ENCODE data around the gene MACO1. TPM values are rescaled to one million over a fixed set of nuclear protein-coding genes. Genes with fewer than 3 reads are reported as not detected.

Gene MACO1
- total RNA-seq, 1 experiment from 2014 or later = 9.6 TPM

DNA sequence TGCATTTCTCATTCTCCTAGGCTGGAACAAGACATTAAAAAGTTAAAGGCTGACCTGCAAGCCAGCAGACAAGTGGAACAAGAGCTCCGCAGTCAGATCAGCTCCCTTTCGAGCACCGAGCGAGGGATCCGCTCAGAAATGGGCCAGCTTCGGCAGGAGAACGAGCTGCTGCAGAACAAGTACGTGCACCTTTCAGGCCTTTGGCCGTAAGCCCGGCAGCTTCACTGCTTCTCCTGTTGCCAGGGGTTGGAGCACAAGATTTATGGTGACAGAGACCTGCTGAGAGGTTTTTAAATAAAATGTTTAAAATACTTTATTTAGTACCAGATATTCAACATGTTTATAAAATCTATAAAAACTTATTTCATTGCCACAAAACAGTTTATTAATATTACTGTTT, 53.4 kb downstream of the MACO1 start:
- Histone ChIP-seq H3K27ac (no peak overlapping the region), H3K9me2 (ENCODE audit: insufficient read depth) (no peaks in the 10 kb centered on the region), H4K20me1 (ENCODE audit: insufficient read depth) (no peaks in the 10 kb centered on the region), H3F3A (ENCODE audit: insufficient read depth, low read depth) (no peaks in the 10 kb centered on the region), H3K4me1 (replicated peaks; ENCODE audit: insufficient read depth) (peaks cover 3% of the 10 kb centered on the region), H3K9me3 (ENCODE audit: insufficient read depth, low read depth) (no peaks in the 10 kb centered on the region), H3K27me3 (ENCODE audit: insufficient read depth, low read depth) (no peaks in the 10 kb centered on the region), H2AFZ (no peak overlapping the region), H3K79me2 (ENCODE audit: low read depth) (no peaks in the 10 kb centered on the region), H3K4me3 (no peak overlapping the region), H3K4me2 (no peak overlapping the region), H3K36me3 (ENCODE audit: low read depth) (no peaks in the 10 kb centered on the region)
- POLR2A ChIA-PET (ENCODE audit: unreplicated experiment) = no interaction called here
- BruUV-seq (replicated peaks) = no TSS peak
- intact Hi-C loops (cut with micrococcal nuclease; ENCODE audit: unreplicated experiment) = no loop called here
- CTCF ChIA-PET = no interaction called here
- TF ChIP-seq, protein P1, sequence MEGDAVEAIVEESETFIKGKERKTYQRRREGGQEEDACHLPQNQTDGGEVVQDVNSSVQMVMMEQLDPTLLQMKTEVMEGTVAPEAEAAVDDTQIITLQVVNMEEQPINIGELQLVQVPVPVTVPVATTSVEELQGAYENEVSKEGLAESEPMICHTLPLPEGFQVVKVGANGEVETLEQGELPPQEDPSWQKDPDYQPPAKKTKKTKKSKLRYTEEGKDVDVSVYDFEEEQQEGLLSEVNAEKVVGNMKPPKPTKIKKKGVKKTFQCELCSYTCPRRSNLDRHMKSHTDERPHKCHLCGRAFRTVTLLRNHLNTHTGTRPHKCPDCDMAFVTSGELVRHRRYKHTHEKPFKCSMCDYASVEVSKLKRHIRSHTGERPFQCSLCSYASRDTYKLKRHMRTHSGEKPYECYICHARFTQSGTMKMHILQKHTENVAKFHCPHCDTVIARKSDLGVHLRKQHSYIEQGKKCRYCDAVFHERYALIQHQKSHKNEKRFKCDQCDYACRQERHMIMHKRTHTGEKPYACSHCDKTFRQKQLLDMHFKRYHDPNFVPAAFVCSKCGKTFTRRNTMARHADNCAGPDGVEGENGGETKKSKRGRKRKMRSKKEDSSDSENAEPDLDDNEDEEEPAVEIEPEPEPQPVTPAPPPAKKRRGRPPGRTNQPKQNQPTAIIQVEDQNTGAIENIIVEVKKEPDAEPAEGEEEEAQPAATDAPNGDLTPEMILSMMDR (conservative IDR thresholded peaks at IDR 0.05) = no peak
- TF ChIP-seq EZH2 (IDR thresholded peaks at IDR 0.05; ENCODE audit: low read depth) = no peak
- DNase-seq = no peak

DNA sequence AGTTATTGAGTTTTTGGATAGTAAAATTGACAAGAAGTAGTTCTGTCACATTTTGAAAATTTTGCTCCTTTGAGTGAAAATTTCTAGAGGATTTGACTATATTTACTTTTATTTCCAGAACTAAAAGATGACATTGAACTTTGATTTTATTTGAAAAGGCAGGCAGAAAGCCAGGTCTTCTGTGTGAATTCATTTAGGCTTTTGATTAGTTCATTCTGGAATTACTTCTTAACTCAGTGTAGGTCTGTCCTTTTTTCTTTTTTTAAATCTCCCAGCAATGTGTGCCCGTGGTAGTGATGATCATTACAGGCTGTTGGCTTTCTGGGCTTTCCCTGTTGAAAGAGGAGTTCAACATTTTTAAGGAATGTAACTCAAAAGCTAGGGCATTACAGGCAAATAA, 53.8 kb downstream of the MACO1 start:
- no peak for TF ChIP-seq EZH2 (IDR thresholded peaks at IDR 0.05; ENCODE audit: low read depth)
- TF ChIP-seq, protein P1 (conservative IDR thresholded peaks at IDR 0.05) = no peak
- Histone ChIP-seq H3F3A (ENCODE audit: insufficient read depth, low read depth) (no peaks in the 10 kb centered on the region), H3K36me3 (ENCODE audit: low read depth) (no peaks in the 10 kb centered on the region), H3K4me3 (no peak overlapping the region), H3K4me2 (no peak overlapping the region), H3K79me2 (ENCODE audit: low read depth) (no peaks in the 10 kb centered on the region), H3K9me3 (ENCODE audit: insufficient read depth, low read depth) (no peaks in the 10 kb centered on the region), H3K27me3 (ENCODE audit: insufficient read depth, low read depth) (no peaks in the 10 kb centered on the region), H2AFZ (no peak overlapping the region), H3K27ac (no peak overlapping the region), H3K4me1 (replicated peaks; ENCODE audit: insufficient read depth) (no peaks in the 10 kb centered on the region), H3K9me2 (ENCODE audit: insufficient read depth) (no peaks in the 10 kb centered on the region), H4K20me1 (ENCODE audit: insufficient read depth) (no peaks in the 10 kb centered on the region)
- ChIA-PET CTCF (no interaction called here), POLR2A (ENCODE audit: unreplicated experiment) (no interaction called here)
- DNase-seq = no peak
- BruUV-seq (replicated peaks) = no TSS peak
- intact Hi-C loops (cut with micrococcal nuclease; ENCODE audit: unreplicated experiment) = no loop called here

DNA sequence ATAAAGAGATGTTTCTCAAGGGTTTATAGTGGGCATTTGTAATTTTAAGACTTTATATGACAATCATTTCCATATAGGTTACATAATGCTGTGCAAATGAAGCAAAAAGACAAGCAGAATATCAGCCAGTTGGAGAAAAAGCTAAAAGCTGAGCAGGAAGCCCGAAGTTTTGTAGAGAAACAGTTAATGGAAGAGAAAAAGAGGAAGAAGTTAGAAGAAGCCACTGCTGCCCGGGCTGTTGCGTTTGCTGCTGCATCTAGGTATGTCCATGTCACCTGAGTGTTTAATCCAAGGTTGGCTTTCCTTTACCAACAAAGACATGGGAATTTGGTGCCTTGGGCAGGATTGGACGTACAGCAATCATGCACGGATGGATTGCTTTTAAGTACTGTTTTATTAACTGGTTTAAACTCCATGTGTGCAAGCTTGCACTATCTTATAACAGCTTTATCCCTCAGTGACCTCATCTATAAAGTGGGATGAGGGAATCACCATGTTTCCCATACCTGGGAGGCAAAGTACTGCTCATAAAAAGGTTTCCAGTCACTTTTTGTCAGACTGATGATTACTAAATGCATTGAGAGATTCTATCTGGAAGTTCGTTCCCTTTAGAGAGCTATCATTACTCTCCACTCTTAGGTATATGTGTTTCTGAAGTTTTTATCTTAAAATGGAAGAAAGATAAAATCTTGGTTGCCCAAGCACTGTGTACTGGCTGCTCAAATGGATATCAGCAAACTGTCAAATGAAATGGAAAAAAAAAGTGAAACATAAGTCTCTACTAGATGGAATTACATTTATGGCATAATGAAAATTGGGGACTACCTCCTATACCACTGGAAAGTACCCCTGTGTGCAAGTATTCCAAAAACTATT, 55.1 kb downstream of the MACO1 start:
- H4K20me1 ChIP-seq (ENCODE audit: insufficient read depth) = no peaks in the 10 kb centered on the region
- no TSS peak for BruUV-seq (replicated peaks)
- no peak for DNase-seq
- intact Hi-C loops (cut with micrococcal nuclease; ENCODE audit: unreplicated experiment) = no loop called here
- H3K4me2 ChIP-seq = no peak overlapping the region
- H2AFZ ChIP-seq = no peak overlapping the region
- no peaks in the 10 kb centered on the region for H3K79me2 ChIP-seq (ENCODE audit: low read depth)
- no peak overlapping the region for H3K27ac ChIP-seq
- H3F3A ChIP-seq (ENCODE audit: insufficient read depth, low read depth) = 0 out of 2 replicates have a peak, but pooled peaks cover 3% of the 10 kb centered on the region
- TF ChIP-seq, protein P1 (conservative IDR thresholded peaks at IDR 0.05) = no peak
- TF ChIP-seq EZH2 (IDR thresholded peaks at IDR 0.05; ENCODE audit: low read depth) = no peak
- POLR2A ChIA-PET (ENCODE audit: unreplicated experiment) = interaction anchor here (0.6 kb wide), 1 partner anchor 132 kb away, joined by 5 read pairs; no protein-coding TSS in a partner anchor
- CTCF ChIA-PET = interaction anchor here (0.9 kb wide), 1 partner anchor 94 kb away, joined by 3 read pairs; no protein-coding TSS in a partner anchor
- H3K4me3 ChIP-seq = no peak overlapping the region
- no peaks in the 10 kb centered on the region for H3K4me1 ChIP-seq (replicated peaks; ENCODE audit: insufficient read depth)
- H3K36me3 ChIP-seq (ENCODE audit: low read depth) = no peaks in the 10 kb centered on the region; the same call in 1 of the 2 replicates
- no peaks in the 10 kb centered on the region for H3K9me2 ChIP-seq (ENCODE audit: insufficient read depth)
- no peaks in the 10 kb centered on the region for H3K9me3 ChIP-seq (ENCODE audit: insufficient read depth, low read depth)
- H3K27me3 ChIP-seq (ENCODE audit: insufficient read depth, low read depth) = no peaks in the 10 kb centered on the region

Data from PC-9 (cell line).